Sigmoid colon (tissue), 7 donors: ENCODE measurements around the gene PNLIPRP2. TPM values are rescaled to one million over a fixed set of nuclear protein-coding genes. Genes with fewer than 3 reads are reported as not detected.

ENCODE experiments used
- DNase-seq: peaks from one replicate; pipeline ENCODE4 v3.0.0-alpha.2; 2019
- H3K27ac ChIP-seq, 4 donors: fragments of 200-600 bp; sonication (generic); one replicate each; pipeline ENCODE4 v1.5.1; 2016 to 2019; ENCODE audit warnings: mild to moderate bottlenecking in 1 of 4
- H3K27me3 ChIP-seq, 3 donors: fragments of 200-600 bp; sonication (generic); one replicate each; pipeline ENCODE4 v1.5.1; 2019; ENCODE audit warnings: mild to moderate bottlenecking in 1 of 3
- H3K36me3 ChIP-seq, 4 donors: fragments of 200-600 bp; sonication (generic); one replicate each; pipeline ENCODE4 v1.5.1; 2016 to 2019
- H3K4me1 ChIP-seq, 4 donors: fragments of 200-600 bp; sonication (generic); one replicate each; pipeline ENCODE4 v1.5.1; 2017 to 2019
- H3K4me3 ChIP-seq, 4 donors: fragments of 200-600 bp; sonication (generic); one replicate each; pipeline ENCODE4 v1.5.1; 2017 to 2019; ENCODE audit warnings: mild to moderate bottlenecking in 2 of 4, moderate library complexity in 1 of 4
- H3K9me3 ChIP-seq, 4 donors: fragments of 200-600 bp in 3 of 4; sonication (generic) in 3 of 4; one replicate each; pipeline versions ENCODE4 v1.5.1 to v1.6.1; 2013 to 2019
- EP300 ChIP-seq, 4 donors: sonication (generic); formaldehyde crosslinking; IDR thresholded peaks; one replicate each; pipeline ENCODE4 v1.6.1; 2017; ENCODE audit warnings: antibody characterized with exemption in 4 of 4
- POLR2A ChIP-seq, 2 donors: fragments of 450-650 bp; IDR thresholded peaks; one replicate each; pipeline ENCODE4 v1.6.1; 2016; ENCODE audit warnings: antibody characterized with exemption in 2 of 2, mild to moderate bottlenecking in 2 of 2, moderate library complexity in 2 of 2
- POLR2AphosphoS5 ChIP-seq, 4 donors: sonication (generic); formaldehyde crosslinking; IDR thresholded peaks; one replicate each; pipeline ENCODE4 v1.6.1; 2017; ENCODE audit warnings: antibody characterized with exemption in 4 of 4
- whole genome bisulfite sequencing, 2 donors: extraction: QIAGEN DNeasy Blood & Tissue Kit; methylation state at CpG; one replicate each; pipeline ENCODE4 v1.1.7; 2013; 5-methylcytosine and 5-hydroxymethylcytosine counted together
- intact Hi-C: fragments of 100-400 bp; cut with DNase I; formaldehyde crosslinking; loops from one replicate; pipeline ENCODE4 v1.15.1; 2023
- polyA plus RNA-seq, 3 donors: library from polyadenylated mRNA; stranded (reverse); fragments of 200-250 nt; gene quantifications; one replicate each; pipeline ENCODE4 v1.2.3, GENCODE V29; 2013
- total RNA-seq, 4 donors: library from RNA; depleted of rRNA; stranded (reverse); fragments of >200 nt; gene quantifications; one replicate each; pipeline ENCODE4 v1.1.0, GENCODE V29; 2016
- TF ChIP-seq, protein P1 (sequence below), 4 experiments: fragments of 450-650 bp in 3 of 4; fragments of 200-600 bp in 1 of 4; IDR thresholded peaks; one replicate each; pipeline ENCODE4 v1.5.1; 2016 to 2019; ENCODE audit warnings: antibody characterized with exemption in 4 of 4, mild to moderate bottlenecking in 3 of 4, moderate library complexity in 2 of 4
- donor health status: healthy with polysubstance abuse.
- donor health status: Bipolar disorder and iron deficiency.
- donor health status: healthy.

PNLIPRP2 gene
- total and polyA plus RNA-seq, 7 donors = 0.95 to 1.8 TPM; not detected in 5

DNA sequence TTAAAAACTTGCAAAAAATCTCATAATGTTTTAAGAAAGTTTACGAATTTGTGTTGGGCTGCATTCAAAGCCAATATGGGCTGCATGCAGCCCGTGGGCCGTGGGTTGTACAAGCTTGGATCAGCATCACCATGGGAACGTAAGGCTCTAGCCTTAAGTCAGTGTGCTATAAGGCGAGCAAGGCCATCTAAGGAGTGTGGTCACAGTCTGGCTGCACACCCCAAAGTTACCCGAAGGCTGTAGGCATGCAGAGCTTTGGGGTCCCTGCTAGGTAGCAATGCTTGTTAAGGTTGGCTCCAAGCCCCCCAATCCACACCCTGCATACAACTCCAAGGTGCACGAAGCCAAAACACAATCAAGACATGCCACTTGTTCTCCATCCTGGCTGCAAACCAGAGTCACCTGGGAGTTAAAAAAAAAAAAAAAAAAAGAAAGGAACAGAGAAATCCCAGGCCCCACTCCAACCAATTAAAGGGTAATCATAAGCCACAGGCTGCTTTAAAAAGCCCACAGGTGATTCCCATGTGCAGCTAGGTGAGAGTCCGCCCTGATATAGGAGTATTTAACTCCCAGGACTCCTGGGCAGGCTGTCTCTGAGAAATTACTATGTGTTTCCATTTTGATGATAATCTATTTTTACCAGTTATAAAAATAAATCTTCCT lies 8.5 kb upstream of the PNLIPRP2 start:
- peaks cover 0 to 26% (median 7%) of the 10 kb centered on the region in 3 donors for H3K27me3 ChIP-seq
- H3K27ac ChIP-seq = no peak overlapping the region
- DNase-seq = no peak
- intact Hi-C loops = no loop called here
- no peaks in the 10 kb centered on the region for H3K9me3 ChIP-seq
- WGBS, 2 donors = 75 to 82% methylated on average over 8 of the region's 8 CpGs
- peaks cover 0 to 6% (median 0%) of the 10 kb centered on the region in 4 donors for H3K4me1 ChIP-seq
- H3K36me3 ChIP-seq = no peaks in the 10 kb centered on the region
- no peak overlapping the region for H3K4me3 ChIP-seq
- TF ChIP-seq, protein P1, sequence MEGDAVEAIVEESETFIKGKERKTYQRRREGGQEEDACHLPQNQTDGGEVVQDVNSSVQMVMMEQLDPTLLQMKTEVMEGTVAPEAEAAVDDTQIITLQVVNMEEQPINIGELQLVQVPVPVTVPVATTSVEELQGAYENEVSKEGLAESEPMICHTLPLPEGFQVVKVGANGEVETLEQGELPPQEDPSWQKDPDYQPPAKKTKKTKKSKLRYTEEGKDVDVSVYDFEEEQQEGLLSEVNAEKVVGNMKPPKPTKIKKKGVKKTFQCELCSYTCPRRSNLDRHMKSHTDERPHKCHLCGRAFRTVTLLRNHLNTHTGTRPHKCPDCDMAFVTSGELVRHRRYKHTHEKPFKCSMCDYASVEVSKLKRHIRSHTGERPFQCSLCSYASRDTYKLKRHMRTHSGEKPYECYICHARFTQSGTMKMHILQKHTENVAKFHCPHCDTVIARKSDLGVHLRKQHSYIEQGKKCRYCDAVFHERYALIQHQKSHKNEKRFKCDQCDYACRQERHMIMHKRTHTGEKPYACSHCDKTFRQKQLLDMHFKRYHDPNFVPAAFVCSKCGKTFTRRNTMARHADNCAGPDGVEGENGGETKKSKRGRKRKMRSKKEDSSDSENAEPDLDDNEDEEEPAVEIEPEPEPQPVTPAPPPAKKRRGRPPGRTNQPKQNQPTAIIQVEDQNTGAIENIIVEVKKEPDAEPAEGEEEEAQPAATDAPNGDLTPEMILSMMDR (IDR thresholded peaks at IDR 0.05) = no peak
- TF ChIP-seq POLR2A (IDR thresholded peaks at IDR 0.05) = no peak
- TF ChIP-seq EP300 (IDR thresholded peaks at IDR 0.05) = no peak
- no peak for TF ChIP-seq POLR2AphosphoS5 (IDR thresholded peaks at IDR 0.05)

DNA sequence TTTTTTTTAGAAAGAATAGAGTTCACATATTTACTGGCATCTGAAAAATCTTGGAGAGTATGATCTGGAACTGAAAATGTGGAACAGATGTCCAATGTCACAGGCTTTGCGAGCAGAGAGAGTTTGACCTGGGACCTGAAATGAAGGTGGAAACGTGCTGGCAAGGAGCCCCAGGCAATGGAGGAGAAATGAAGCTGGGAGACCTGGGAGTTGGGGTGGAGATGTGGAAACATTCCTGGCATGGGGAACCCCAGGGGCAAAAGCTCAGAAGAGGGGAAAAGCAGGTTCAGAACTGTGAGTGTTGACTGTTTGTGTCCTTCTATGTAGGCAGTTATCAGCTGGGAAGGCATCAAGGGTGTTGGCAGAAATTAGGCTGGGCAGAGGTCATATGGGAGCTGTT lies 7.3 kb upstream of the PNLIPRP2 start:
- no peaks in the 10 kb centered on the region for H3K36me3 ChIP-seq
- H3K9me3 ChIP-seq = no peaks in the 10 kb centered on the region
- H3K27me3 ChIP-seq = peaks cover 0 to 26% (median 7%) of the 10 kb centered on the region in 3 donors
- intact Hi-C loops = no loop called here
- TF ChIP-seq, protein P1 (IDR thresholded peaks at IDR 0.05) = no peak
- no peak for TF ChIP-seq POLR2AphosphoS5 (IDR thresholded peaks at IDR 0.05)
- no peak for TF ChIP-seq EP300 (IDR thresholded peaks at IDR 0.05)
- TF ChIP-seq POLR2A (IDR thresholded peaks at IDR 0.05) = no peak
- 65 to 70% methylated on average over 2 of the region's 2 CpGs for WGBS, 2 donors
- no peak for DNase-seq
- no peak overlapping the region for H3K4me3 ChIP-seq
- H3K27ac ChIP-seq = no peak overlapping the region
- H3K4me1 ChIP-seq = peaks cover 0 to 6% (median 0%) of the 10 kb centered on the region in 4 donors

DNA sequence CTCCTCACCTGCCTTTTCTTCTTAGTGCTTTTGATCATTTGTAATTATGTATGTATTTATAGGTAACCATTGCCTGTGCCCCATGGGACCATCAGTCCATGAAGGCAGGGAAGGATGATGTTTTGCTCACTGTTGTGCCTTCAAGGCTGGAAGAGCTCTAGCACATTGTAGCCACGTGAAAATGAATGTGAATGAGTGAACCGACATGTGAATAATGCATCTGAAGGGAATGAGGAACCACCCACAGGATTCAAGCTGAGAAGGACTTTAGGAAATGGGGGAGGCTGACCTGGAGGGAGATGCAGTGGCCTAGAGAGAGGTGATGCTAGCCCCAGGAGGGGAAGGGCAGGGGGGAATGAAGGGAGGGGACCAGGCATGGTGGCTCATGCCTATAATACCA lies 6.0 kb upstream of the PNLIPRP2 start:
- Histone ChIP-seq H3K9me3 (no peaks in the 10 kb centered on the region), H3K36me3 (no peaks in the 10 kb centered on the region), H3K4me1 (peaks cover 0 to under 1% (median 0%) of the 10 kb centered on the region in 4 donors), H3K4me3 (no peak overlapping the region), H3K27me3 (peaks cover 0 to 13% (median 7%) of the 10 kb centered on the region in 3 donors), H3K27ac (no peak overlapping the region)
- WGBS, 2 donors = 52 to 83% methylated on average over 2 of the region's 2 CpGs
- DNase-seq = no peak
- TF ChIP-seq, protein P1 (IDR thresholded peaks at IDR 0.05) = no peak
- no peak for TF ChIP-seq POLR2A (IDR thresholded peaks at IDR 0.05)
- TF ChIP-seq POLR2AphosphoS5 (IDR thresholded peaks at IDR 0.05) = no peak
- no peak for TF ChIP-seq EP300 (IDR thresholded peaks at IDR 0.05)
- intact Hi-C loops = no loop called here

DNA sequence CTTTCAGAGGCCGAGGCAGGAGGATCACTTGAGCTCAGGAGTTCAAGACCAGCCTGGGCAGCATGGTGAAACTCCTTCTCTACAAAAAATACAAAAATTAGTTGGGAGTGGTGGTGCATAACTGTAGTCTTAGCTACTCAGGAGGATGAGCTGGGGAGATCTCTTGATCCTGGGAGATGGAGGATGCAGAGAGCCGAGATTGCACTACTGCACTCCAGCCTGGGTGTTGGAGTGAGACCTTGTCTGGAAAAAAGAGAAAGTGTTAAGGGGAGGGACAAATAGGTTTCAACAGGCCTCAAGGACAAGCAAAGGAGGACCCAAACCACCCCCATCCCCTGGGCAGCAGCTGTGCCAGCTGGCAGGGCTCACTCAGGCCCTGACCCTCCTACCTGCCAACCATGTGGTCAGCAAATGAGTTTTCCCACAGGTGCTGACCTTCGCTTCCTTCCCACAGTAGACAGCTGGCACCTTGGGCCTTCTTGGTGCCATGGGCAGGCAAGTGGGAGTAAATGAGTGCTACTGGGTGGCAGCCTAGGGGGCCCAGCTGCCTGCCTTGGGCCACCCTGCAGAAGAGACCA lies 5.5 kb upstream of the PNLIPRP2 start:
- TF ChIP-seq, protein P1 (IDR thresholded peaks at IDR 0.05) = no peak
- TF ChIP-seq EP300 (IDR thresholded peaks at IDR 0.05) = no peak
- TF ChIP-seq POLR2A (IDR thresholded peaks at IDR 0.05) = no peak
- no peak for TF ChIP-seq POLR2AphosphoS5 (IDR thresholded peaks at IDR 0.05)
- DNase-seq = no peak
- no peaks in the 10 kb centered on the region for H3K4me1 ChIP-seq
- intact Hi-C loops = no loop called here
- peaks cover 0 to 8% (median 3%) of the 10 kb centered on the region in 3 donors for H3K27me3 ChIP-seq
- H3K27ac ChIP-seq = no peak overlapping the region
- no peak overlapping the region for H3K4me3 ChIP-seq
- 94 to 95% methylated on average over 3 of the region's 3 CpGs for WGBS, 2 donors
- no peaks in the 10 kb centered on the region for H3K36me3 ChIP-seq
- no peaks in the 10 kb centered on the region for H3K9me3 ChIP-seq
